Endometrial microvascular endothelial cells (primary cell): ENCODE measurements around the gene FEM1C. TPM values are rescaled to one million over a fixed set of nuclear protein-coding genes. Genes with fewer than 3 reads are reported as not detected.
"Not testable (repeated sequence)": the region's sequence is repeated elsewhere in the genome, so short reads cannot be mapped to it uniquely, and the experiment has no call there.

Experiments used
- in situ Hi-C: cut with HindIII; loops from 2 replicates; pipeline ENCODE4 v1.10.0; 2017; ENCODE audit warnings: low sequenced_read_pairs, low pct_unique_long_range_greater_than_20kb; ENCODE audit errors: inconsistent ontology term
- total RNA-seq: library from RNA; depleted of rRNA; stranded (reverse); fragments of >200 nt; gene quantifications from one replicate; pipeline ENCODE4 v1.2.3, GENCODE V29; 2015; ENCODE audit errors: inconsistent ontology term

The FEM1C gene
- total RNA-seq, 1 donor from 2014 or later, result 13.1 TPM

DNA sequence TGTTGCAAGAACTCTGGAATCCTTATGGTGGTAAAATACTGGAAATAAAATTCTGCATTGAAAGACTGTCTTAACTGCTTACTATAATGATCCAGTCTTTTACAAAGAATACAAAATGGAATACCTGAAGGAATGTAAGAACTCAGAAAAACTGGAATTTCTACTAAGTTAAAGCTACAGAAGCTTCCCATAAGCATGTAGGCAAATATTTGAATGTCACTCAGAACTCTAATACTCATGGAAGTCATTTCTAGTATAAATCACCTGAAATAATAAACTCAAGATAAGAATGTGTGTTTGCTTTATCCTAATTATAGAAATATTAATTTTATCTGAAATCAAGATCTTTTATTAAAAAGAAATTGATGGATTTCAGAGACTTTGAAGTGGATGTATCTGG, 54.8 kb downstream of the FEM1C start:
- in situ Hi-C loops, result no loop called here

DNA sequence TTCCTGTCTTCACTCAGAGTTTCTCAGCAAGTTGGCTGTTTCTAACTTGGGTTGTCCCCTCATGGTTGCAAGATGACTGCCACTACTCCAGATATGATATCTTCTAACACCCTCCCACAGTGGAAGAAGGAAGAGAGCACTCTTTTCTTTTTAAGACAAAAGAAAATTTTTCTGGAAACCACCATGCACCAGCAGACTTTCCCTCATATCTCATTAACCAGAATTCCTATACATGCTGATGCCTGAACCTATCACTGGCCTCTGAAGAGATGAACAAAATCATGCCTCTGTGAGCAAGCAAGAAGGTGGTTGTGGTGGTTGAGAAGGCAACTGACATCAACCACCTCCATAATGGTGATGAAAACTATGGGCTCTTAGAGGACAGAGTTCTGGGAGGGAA, 56.8 kb downstream of the FEM1C start:
- in situ Hi-C loops, result no loop called here

DNA sequence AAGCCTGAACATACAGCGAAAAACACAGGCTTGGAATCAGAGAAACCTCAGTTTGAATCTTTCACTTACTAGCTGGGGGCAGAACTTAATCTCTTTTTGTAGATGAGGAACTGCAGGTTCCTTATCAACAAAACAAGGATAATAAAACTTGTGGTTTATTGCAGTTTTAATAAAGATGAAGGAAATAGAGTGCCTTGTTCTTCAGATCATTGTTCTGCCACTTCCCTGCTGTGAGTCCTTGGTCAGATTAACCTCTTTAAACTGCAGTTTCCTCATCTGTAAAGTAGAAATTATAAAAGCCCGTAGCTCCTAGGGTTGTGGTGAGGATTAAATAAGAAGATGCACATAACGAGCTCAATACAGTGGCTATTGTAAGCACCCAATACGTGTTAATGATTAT, 57.4 kb downstream of the FEM1C start:
- in situ Hi-C loops, result no loop called here

DNA sequence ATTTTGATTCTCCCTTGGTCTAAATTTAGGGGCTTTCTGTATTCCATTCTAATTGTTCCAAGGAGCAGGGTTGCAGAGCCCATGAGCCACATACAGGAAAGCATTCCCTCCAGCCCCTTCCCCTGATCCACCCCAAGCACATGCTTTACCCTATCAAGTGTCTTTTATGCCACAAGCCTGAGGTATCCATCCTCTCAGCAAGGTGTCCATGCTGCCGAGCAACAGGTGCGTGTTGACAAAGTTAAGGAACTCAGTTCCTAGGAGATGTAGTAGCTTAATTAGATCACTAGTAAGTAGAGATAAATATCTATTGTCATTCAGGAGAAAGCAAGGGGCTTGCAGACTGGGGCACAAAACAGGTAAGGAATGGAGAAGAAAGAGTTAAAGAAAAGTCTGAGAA, 57.8 kb downstream of the FEM1C start:
- in situ Hi-C loops, result no loop called here

DNA sequence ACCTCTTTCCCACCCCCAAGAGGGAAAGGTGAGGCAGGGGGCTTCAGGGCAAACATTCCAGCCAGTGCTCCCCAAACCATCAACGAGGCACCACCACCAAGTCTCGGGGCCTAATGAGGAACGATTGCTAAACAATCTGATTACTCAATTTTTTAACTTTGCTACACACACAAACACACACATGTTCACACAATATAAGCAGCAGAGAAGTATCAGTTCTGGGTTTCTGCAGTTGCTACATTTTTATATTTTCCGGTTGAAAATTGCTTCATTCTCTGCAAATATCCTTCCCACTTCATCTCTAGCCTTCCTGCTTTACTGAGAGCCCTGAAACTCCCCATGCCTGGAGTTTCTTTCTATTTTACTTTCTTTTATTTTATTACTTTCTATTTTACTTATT, 60.2 kb downstream of the FEM1C start:
- in situ Hi-C loops, result no loop called here

DNA sequence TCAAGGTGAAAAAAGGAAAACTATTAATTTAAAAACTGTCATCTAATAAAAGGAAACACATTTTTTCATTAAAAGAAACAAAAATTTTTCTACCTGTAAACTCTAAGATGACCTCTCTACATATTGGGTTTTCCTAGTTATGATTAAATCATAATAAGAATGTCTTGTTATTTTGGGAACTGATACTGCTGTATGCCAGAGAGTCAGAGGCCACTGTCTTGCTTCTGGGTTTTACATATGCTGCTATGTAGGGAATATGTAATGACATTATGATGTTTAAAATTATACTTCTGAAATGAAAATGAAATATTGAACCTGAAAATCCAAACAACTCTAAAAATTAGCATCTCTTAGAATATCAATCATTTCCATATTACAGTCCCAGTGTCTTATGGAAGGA, 63.7 kb downstream of the FEM1C start:
- in situ Hi-C loops, result no loop called here

DNA sequence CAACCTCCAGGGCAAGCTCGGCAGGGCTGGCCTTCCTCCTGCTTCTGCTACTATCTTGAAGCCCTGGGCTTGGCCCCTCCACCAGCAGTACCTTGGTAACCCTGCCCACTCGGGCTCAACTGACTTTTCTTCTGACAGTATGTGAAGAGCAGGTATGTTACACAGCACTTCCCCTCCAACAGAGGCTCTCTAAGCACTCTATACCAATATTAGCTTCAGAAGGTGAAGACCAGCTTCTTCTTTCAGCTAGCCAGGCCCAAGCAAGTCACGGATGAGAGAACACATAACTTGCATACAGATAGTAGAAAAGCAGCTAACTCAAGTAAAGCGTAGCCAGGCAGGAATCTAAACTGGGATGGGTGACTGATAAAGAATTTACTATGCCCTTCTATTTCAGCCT, 64.3 kb downstream of the FEM1C start:
- in situ Hi-C loops, result no loop called here

DNA sequence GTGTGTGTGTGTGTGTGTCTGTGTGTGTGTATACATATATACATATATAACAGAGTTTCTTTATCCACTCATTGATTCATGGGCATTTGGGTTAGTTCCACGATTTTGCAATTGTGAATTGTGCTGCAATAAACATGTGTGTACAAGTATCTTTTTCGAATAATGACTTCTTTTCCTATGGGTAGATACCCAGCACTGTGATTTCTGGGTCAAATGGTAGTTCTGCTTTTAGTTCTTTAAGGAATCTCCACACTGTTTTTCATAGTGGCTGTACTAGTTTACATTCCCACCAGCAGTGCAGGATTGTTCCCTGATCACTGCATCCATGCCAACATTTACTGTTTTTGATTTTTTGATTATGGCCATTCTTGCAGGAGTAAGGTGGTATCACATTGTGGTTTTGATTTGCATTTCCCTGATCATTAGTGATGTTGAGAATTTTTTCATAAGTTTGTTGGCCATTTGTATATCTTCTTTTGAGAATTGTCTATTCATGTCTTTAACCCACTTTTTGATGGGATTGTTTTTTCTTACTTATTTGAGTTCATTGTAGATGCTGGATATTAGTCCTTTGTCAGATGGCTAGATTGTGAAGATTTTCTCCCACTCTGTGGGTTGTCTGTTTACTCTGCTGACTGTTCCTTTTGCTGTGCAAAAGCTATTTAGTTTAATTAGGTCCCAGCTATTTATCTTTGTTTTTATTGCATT, 65.3 kb downstream of the FEM1C start:
- in situ Hi-C loops, result not testable (repeated sequence)

DNA sequence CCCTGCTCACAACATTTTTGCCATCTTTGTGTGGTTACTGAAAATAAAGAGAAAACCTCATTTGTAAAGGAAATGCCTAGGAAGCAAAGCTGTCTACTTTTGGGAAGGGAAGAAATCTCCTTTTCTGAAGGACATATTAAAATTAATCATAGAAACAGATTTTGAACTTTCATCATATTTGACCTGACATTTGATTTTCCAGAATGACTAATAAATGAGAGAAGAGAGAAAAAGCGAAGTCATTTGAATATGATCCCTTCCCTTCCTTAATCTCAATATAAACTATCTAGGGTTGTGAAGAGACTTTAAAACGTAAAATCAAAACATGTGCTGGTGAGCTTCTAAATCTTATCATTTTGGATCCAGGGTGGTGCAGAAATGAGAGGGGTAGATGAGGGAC, 66.3 kb downstream of the FEM1C start:
- in situ Hi-C loops, result no loop called here

DNA sequence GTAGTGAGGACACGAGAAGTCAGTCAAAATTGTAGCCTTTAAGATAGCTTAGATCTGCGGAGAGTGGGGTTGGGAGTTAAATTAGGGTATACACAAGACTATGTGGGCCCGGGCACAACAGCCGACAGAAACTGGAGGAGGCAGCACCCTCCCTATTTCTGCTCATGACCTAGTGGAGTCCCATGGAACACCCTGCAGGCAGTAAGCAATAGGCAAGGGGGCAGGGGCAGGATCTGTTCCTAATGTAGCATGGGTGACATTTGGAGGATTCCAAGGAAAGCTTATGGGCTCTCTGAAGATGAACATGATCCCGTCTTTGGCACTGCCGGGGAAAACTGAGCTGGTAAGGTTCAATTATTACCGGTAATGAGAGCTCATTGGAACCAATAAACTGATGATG, 67.0 kb downstream of the FEM1C start:
- in situ Hi-C loops, result no loop called here

DNA sequence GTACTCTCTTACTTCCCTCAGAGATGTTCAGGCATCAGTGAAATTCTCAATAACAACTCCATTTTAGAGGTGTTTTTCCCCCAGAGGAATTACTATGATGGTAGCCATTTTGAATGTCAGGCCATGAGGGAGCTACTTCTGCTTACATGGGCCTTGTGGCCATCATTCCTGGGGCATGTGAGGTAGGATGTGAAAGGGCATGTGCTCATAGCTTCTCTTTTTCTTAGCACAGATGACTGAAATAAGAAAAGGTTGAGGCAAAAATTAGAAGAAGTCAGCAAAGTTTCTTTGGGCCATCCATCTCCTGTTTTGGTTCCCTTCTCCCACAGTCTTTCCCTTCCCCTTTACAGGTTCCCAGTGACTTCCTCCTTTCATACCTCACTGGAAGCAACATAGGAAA, 68.8 kb downstream of the FEM1C start:
- in situ Hi-C loops, result no loop called here

DNA sequence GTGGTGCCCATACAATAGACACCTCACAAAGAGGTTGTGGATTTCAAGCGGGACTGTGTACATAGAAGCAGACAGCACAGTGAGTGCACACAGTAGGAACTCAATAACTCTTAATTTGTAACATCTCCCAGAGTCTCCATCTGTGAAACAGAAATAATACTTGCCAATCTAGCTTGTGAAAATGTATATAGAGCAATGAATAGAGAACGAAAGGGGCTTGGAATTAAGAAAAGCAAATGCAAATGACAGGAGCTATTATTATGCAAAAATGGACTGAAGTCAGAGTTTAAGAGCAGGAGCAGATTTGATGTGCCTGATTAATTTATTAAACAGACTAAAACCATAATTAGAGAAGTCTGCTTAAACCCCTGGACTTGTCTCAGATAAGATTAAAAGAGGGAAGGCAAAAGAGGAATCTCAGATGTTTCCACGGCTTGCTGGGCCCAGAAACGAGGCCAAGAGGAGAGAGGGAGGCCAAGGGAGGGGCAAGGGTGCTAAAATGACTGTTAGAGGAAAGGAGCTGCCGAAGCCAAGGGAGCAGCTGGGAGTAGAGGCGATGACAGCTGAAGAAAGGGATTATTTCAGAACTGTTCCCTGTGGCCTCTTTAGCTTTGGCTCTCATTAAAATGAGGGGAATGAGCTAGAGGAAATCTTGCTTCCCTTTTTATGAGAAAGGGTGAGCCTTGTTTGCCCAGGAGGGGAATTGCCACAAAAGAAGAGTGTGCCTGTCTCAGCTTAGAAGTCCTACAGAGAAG, 72.1 kb downstream of the FEM1C start:
- in situ Hi-C loops, result no loop called here

DNA sequence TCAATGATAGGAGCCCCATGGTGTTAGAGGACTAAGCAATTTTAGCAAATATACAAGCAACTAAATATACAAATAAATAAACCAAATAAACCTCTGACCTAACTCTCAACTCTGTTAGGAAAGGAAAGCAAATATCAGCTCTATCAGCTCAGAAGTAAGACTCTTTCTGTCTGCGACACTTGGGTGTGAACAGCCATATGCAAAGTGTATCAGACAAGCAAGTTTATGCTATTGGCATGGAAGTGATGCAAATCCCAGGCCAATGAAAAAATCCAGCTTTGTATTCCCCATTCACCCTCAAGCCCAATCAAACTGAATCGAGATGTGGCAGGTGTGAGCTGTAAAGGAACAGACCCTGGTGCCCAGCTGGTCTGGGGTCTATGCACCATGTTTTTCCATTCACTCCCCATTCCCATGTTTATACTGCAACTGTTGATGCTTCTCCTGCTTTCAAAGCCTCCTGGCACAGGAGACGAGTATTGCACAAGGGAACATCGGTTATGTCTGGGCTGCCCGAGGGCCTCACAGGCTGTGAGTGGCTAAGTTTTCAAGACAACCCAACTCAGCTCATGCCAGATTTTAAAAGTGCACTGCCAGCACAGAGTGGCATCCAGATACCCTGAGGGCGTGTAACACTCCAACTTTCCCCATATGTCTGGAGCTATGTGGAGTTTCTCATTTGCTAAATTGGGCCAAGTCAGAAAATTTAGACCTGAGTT, 73.1 kb downstream of the FEM1C start:
- in situ Hi-C loops, result no loop called here

DNA sequence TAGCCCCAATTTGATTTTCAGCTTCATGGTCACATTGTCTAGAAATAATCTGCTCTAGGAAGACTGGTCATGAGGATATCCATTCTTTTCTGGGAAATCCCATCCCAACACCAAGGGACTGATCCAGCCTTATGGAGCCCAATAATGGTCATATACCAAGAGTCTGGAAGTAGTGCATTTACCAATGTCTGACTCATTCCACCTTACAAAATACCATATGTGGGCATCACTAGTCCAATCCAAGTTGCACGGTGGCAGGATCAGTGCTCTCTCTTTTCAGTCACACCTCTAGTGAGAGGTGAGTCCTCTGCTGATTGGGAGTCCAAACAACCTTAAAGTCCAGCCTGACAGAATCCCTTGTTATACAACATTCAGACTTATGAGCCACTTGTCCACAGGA, 73.7 kb downstream of the FEM1C start:
- in situ Hi-C loops, result no loop called here

Other genes starting within 250 kb of the FEM1C start
- gene CCDC112, start 248.1 kb downstream of the FEM1C start, total RNA-seq, result 5.7 TPM
- 2.0 TPM for gene TICAM2, start 57.7 kb upstream of the FEM1C start, total RNA-seq
- gene TMED7, start 81.3 kb upstream of the FEM1C start, total RNA-seq, result 97.7 TPM